Measurements from ENCODE around the gene TSC2. TPM values are rescaled to one million over a fixed set of nuclear protein-coding genes. Genes with fewer than 3 reads are reported as not detected.

The TSC2 gene
- total RNA-seq, 1 donor from 2014 or later, result 73.3 TPM

- intact Hi-C loops (cut with DNase I), result no loop called here
- no peak for DNase-seq (ENCODE audit: low spot score)
Measured at GRCh38 chr16:2079311-2079800, 31.6 kb downstream of the TSC2 start.

GRCh38 chr16:2079991-2080390 lies 32.2 kb downstream of the TSC2 start:
- intact Hi-C loops (cut with DNase I), result loop anchor here (5.0 kb wide), 1 partner anchor 58 kb away; no protein-coding TSS in a partner anchor
- DNase-seq (ENCODE audit: low spot score), result no peak

DNA sequence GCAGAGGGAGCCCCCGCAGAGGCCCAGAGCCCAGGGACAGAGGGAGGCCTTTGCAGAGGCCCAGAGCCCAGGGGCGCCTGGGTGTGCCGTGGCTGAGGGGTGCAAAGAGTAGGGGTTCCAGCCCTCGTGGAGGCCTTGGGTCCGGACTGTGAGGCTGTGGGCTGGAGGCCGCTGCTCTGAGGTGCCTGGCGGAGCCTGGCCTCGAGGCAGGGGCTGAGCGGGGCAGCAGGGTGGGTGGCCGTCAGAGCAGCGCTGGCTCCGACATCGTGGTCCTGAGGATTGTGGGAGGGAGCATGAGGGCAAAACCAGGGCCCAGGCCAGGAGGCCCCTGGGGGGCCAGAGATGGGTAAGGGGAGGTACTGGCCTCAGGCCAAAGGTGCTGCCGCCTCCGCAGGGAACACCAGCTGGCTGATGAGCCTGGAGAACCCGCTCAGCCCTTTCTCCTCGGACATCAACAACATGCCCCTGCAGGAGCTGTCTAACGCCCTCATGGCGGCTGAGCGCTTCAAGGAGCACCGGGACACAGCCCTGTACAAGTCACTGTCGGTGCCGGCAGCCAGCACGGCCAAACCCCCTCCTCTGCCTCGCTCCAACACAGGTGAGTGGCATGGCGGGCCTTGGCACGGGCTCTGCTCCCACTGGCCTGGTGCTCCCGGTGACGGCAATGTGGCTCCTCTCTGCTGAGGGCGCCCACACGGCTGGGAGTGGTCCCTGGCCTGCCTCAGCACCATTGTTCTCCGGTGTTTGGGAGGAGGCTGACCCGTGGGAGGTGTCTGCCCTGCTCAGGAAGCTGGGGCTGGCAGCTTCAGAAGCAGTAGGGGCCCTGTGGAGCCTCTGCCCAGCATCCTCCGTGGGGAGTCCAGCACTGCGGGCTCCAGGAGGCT lies 33.7 kb downstream of the TSC2 start:
- intact Hi-C loops (cut with DNase I), result loop anchor here (5.0 kb wide), 1 partner anchor 59 kb away; no protein-coding TSS in a partner anchor

GRCh38 chr16:2082171-2082982 lies 34.6 kb downstream of the TSC2 start:
- DNase-seq (ENCODE audit: low spot score), result no peak
- intact Hi-C loops (cut with DNase I), result loop anchor here (5.0 kb wide), 1 partner anchor 60 kb away; no protein-coding TSS in a partner anchor

More for the DNA sequence above, 33.7 kb downstream of the TSC2 start:
- no peak for DNase-seq (ENCODE audit: low spot score)

- no peak for DNase-seq (ENCODE audit: low spot score)
- intact Hi-C loops (cut with DNase I), result loop anchor here (5.0 kb wide), 1 partner anchor 61 kb away; no protein-coding TSS in a partner anchor
Measured at GRCh38 chr16:2082983-2083364, 35.2 kb downstream of the TSC2 start.

GRCh38 chr16:2083409-2083808 lies 35.6 kb downstream of the TSC2 start:
- intact Hi-C loops (cut with DNase I), result loop anchor here (5.0 kb wide), 1 partner anchor 61 kb away; no protein-coding TSS in a partner anchor
- DNase-seq (ENCODE audit: low spot score), result no peak

GRCh38 chr16:2083876-2084780 lies 36.3 kb downstream of the TSC2 start:
- DNase-seq (ENCODE audit: low spot score), result no peak
- intact Hi-C loops (cut with DNase I), result loop anchor here (5.0 kb wide), 1 partner anchor 62 kb away; no protein-coding TSS in a partner anchor

DNA sequence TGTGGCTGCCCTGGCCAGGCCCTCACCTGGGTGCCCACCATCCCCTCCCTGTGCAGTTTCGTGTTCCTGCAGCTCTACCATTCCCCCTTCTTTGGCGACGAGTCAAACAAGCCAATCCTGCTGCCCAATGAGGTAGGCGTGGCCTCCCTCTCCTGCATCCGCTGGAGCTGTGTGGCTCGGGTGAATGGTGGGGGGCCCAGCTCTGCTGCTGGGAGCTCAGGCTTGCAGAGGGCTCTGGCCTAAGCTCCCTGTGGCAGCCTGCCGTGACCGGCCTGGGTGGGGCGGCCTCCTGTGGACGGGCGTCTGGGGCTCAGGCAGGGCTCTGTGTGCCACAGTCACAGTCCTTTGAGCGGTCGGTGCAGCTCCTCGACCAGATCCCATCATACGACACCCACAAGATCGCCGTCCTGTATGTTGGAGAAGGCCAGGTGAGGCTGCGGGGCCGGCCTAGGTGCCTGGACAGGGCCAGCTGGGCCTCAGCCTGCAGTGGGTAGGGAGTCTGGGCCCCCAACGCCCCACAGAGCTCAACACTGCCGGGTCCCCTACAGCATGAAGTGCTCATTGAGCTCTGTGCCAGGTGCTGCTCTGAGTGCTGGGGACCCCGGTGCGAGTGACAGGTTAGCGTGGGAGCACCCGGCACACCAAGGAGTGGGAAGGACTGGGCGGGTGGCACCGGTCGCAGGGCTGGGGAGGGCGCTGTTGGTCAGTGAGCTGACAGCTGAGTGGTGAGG lies 37.3 kb downstream of the TSC2 start:
- no peak for DNase-seq (ENCODE audit: low spot score)
- intact Hi-C loops (cut with DNase I), result loop anchor here (5.0 kb wide), 1 partner anchor 63 kb away; no protein-coding TSS in a partner anchor

DNA sequence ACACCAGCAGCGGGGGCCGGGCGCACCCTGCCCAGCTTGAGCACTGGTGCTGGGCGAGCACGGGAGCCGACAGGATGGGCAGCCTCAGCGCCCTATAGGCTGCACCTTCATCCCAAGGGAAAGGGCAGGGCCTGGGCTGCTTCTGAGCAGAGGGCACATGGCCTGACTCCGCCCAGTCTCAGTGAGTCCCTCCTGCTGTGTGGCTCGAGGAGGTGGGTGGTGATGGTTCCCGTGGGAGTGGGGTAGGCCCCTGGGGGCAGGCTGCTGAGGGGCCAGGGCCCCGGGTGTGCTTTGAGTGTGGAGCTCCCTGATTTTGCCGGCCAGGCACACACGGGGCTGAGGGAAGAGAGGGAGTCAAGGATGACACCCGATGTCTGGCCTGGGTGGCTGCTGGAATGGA lies 37.9 kb downstream of the TSC2 start:
- intact Hi-C loops (cut with DNase I), result no loop called here
- DNase-seq (ENCODE audit: low spot score), result no peak

- no peak for DNase-seq (ENCODE audit: low spot score)
- intact Hi-C loops (cut with DNase I), result no loop called here
Measured at GRCh38 chr16:2086106-2086742, 38.4 kb downstream of the TSC2 start.

DNA sequence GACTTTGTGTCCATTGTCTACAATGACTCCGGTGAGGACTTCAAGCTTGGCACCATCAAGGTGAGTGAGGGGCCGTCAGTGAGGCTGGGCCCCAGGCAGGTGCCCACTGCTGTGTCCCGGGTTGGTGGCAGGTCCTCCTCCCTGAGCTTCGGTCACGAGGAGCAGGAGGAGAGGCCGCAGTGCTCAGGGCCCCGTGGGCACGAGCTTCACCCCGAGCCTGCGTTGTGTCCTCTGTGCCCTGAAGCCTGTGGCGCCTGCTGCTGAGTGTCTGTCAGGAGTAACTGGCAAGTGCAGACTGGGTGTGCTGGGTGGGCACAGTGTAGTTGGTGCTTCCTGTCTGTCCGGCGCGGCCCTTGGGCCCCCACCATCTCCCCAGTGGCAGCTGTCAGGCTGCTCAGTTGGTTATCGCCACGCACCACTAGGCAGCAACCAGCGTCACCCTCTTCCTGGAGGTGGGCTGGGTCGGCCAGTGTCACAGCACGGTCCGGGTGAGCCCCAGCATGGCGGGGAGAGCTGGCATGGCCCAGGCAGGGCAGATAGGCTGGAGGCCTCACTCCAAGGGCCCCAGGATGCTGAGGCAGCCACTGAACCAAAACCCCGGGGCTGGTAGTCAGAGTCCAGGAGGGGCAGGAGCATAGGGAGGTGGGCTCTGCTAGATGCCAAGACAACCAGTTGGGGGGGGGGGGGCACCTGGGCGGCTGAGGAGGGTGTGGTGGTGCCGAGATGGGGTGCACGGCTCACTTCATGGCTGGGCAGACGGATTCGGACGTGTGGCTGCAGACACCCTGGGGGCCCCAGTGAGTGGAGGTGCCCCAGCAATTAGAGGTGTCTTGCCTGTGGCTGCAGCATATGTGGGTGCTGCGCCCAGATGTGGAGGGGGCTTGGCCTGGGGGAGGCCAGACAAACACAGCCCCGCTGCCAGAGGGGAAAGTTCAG lies 39.3 kb downstream of the TSC2 start:
- intact Hi-C loops (cut with DNase I), result no loop called here
- DNase-seq (ENCODE audit: low spot score), result no peak

- no peak for DNase-seq (ENCODE audit: low spot score)
- intact Hi-C loops (cut with DNase I), result no loop called here
Measured at GRCh38 chr16:2087748-2088631, 40.2 kb downstream of the TSC2 start.

DNA sequence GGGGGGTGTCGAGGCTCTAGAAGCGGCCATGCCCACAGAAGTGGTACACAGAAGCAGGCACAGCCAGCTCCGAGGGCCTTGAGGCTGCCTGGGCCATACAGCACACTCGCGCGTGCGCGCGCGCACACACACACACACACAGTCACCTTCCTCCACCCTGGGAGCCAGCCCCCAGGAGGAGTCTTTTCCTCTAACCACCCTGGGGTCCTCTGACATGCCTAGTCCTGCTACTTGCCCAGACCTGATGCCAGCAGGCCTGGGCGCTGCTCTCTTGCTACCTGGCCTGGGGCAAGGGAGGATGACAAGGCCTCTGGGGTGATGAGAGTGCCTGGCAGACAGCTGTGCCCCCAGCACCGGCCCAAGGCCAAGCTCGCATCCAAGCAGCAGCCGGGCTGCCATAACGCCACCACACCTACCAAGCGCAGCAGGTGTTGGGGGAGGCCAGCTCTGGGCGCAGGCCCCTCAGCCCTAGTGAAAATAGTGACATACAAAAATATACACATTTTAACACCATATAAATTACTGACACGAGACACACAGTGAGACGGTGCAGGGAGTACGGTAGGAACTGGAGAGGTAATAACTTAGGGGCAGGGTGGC lies 41.1 kb downstream of the TSC2 start:
- intact Hi-C loops (cut with DNase I), result no loop called here
- no peak for DNase-seq (ENCODE audit: low spot score)

- intact Hi-C loops (cut with DNase I), result no loop called here
- no peak for DNase-seq (ENCODE audit: low spot score)
Measured at GRCh38 chr16:2089706-2090480, 42.1 kb downstream of the TSC2 start.

GRCh38 chr16:2090481-2090776 lies 42.6 kb downstream of the TSC2 start:
- DNase-seq (ENCODE audit: low spot score), result no peak
- intact Hi-C loops (cut with DNase I), result no loop called here
